HepG2 (cell line): Measurements from ENCODE around the gene ERC1. TPM values are rescaled to one million over a fixed set of nuclear protein-coding genes. Genes with fewer than 3 reads are reported as not detected.

Experiments used
- ATAC-seq: fragments of 200-7000 bp; cut with Tn5 transposase; 3 replicates; pipeline ENCODE4 v1.9.1; 2020; ENCODE audit warnings: mild to moderate bottlenecking, moderate library complexity
- BruUV-seq: library from RNA; stranded (reverse); fragments of 400-500 nt; replicated peaks from 2 replicates; lab custom pipeline; 2021; lab: Mats Ljungman, UMichigan
- CTCF ChIA-PET: fragments of 300-600 bp; formaldehyde crosslinking; extraction: SDS; loops from one replicate; lab custom pipeline; 2021; ENCODE audit warnings: low total read pairs, inconsistent platforms, low intra/inter-chr PET ratio; lab: Yijun Ruan, JAX
- POLR2A ChIA-PET: fragments of 350-600 bp; sonication (Branson Sonifier 250); formaldehyde crosslinking; loops from one replicate; lab custom pipeline; 2020; ENCODE audit warnings: antibody characterized with exemption, inconsistent platforms; lab: Yijun Ruan, JAX
- DNase-seq: peaks from one replicate; pipeline ENCODE4 v3.0.0-alpha.2; 2015; ENCODE audit warnings: low spot score
- FAIRE-seq: peaks from 3 replicates; lab custom pipeline; 2011; peaks lifted over from hg19 to GRCh38; lab: Jason Lieb, UNC
- H2AFZ ChIP-seq: one replicate; pipeline ENCODE4 v1.6.1; 2011; ENCODE audit warnings: low read length, inconsistent platforms
- H3K27ac ChIP-seq: fragments of 300-600 bp; 3 replicates; pipeline ENCODE4 v1.8.0; 2011; ENCODE audit warnings: mixed run types, mild to moderate bottlenecking, mixed read lengths, low read length, inconsistent platforms; ENCODE audit not compliant: insufficient read depth; ENCODE audit errors: extremely low read length
- H3K27me3 ChIP-seq, 2 experiments: fragments of 200-600 bp in 1 of 2; 2 replicates in 1 of 2; 3 replicates in 1 of 2; pipeline versions ENCODE4 v1.6.0 to v1.8.0; 2011; ENCODE audit warnings: low read length in 2 of 2, mild to moderate bottlenecking in 2 of 2, moderate library complexity in 2 of 2, inconsistent platforms in 1 of 2; ENCODE audit not compliant: insufficient read depth in 2 of 2, control insufficient read depth in 1 of 2
- H3K36me3 ChIP-seq, 2 experiments: fragments of 200-600 bp in 1 of 2; replicated peaks in 1 of 2; 2 replicates in 1 of 2; 3 replicates in 1 of 2; pipeline versions ENCODE4 v1.5.1 to v1.8.0; 2011; ENCODE audit warnings: low read length in 2 of 2, inconsistent platforms in 1 of 2; ENCODE audit not compliant: insufficient read depth in 2 of 2, control insufficient read depth in 1 of 2
- H3K4me1 ChIP-seq: 2 replicates; pipeline ENCODE4 v1.5.1; 2012; ENCODE audit warnings: low read length, inconsistent platforms; ENCODE audit not compliant: insufficient read depth
- H3K4me2 ChIP-seq: 2 replicates; pipeline ENCODE4 v1.6.0; 2011; ENCODE audit warnings: low read depth, low read length, inconsistent platforms
- H3K4me3 ChIP-seq, 3 experiments: fragments of 200-600 bp in 1 of 3; sonication (generic), shearing (Covaris generic) in 1 of 3; replicated peaks in 1 of 3; 2 replicates each; pipeline ENCODE4 v1.5.1; 2011 to 2016; ENCODE audit warnings: low read length in 3 of 3, inconsistent platforms in 2 of 3, low read depth in 2 of 3, mild to moderate bottlenecking in 2 of 3, control low read depth in 1 of 3, mixed read lengths in 1 of 3; ENCODE audit not compliant: insufficient read depth in 1 of 3
- H3K79me2 ChIP-seq: one replicate; pipeline ENCODE4 v1.6.1; 2011; ENCODE audit warnings: low read length, inconsistent platforms; ENCODE audit not compliant: insufficient read depth
- H3K9ac ChIP-seq: 2 replicates; pipeline ENCODE4 v1.6.0; 2011; ENCODE audit warnings: mild to moderate bottlenecking, low read depth, low read length, inconsistent platforms; ENCODE audit not compliant: insufficient read depth
- H3K9me3 ChIP-seq: 2 replicates; pipeline ENCODE4 v1.5.1; 2012; ENCODE audit warnings: mild to moderate bottlenecking, low read length
- H4K20me1 ChIP-seq: 2 replicates; pipeline ENCODE4 v1.6.0; 2011; ENCODE audit warnings: inconsistent platforms, mild to moderate bottlenecking, low read length, moderate library complexity; ENCODE audit not compliant: insufficient read depth
- CBX1 ChIP-seq: IDR thresholded peaks from one replicate; pipeline ENCODE4 v1.6.1; 2016; ENCODE audit warnings: antibody characterized with exemption, low read depth
- CSRNP1 ChIP-seq: sonication (generic); formaldehyde crosslinking; IDR thresholded peaks from 2 replicates; pipeline ENCODE4 v1.8.1; 2023; ENCODE audit warnings: mild to moderate bottlenecking, missing genetic modification reagents
- EED ChIP-seq: sonication (generic); formaldehyde crosslinking; IDR thresholded peaks from 2 replicates; pipeline ENCODE4 v1.5.0; 2020; ENCODE audit warnings: mild to moderate bottlenecking, missing genetic modification reagents
- PCBP1 ChIP-seq: fragments of 200-400 bp; formaldehyde crosslinking; IDR thresholded peaks from 2 replicates; pipeline ENCODE4 v1.6.1; 2017; ENCODE audit warnings: mild to moderate bottlenecking, low read depth, low read length, borderline replicate concordance
- SNAI1 ChIP-seq: sonication (generic); formaldehyde crosslinking; IDR thresholded peaks from 2 replicates; pipeline ENCODE4 v1.5.0; 2020; ENCODE audit warnings: mild to moderate bottlenecking, missing genetic modification reagents, borderline replicate concordance
- SRSF1 ChIP-seq: fragments of 200-400 bp; formaldehyde crosslinking; optimal IDR thresholded peaks from 2 replicates; pipeline ENCODE3; 2017; ENCODE audit warnings: mild to moderate bottlenecking, low read depth, low read length, moderate library complexity
- TIGD3 ChIP-seq: sonication (generic); formaldehyde crosslinking; IDR thresholded peaks from 2 replicates; pipeline ENCODE4 v1.5.1; 2020; ENCODE audit warnings: mild to moderate bottlenecking, missing genetic modification reagents, borderline replicate concordance
- YEATS4 ChIP-seq: sonication (generic); formaldehyde crosslinking; IDR thresholded peaks from 2 replicates; pipeline ENCODE4 v1.4.0; 2020; ENCODE audit warnings: missing genetic modification reagents, borderline replicate concordance
- ZFP91 ChIP-seq: sonication (generic); formaldehyde crosslinking; IDR thresholded peaks from 2 replicates; pipeline ENCODE4 v1.9.0; 2022; ENCODE audit warnings: missing genetic modification reagents, mild to moderate bottlenecking, borderline replicate concordance
- ZSCAN5A ChIP-seq: sonication (generic); formaldehyde crosslinking; IDR thresholded peaks from 2 replicates; pipeline ENCODE4 v1.8.0; 2022; ENCODE audit warnings: mild to moderate bottlenecking, missing genetic modification reagents, borderline replicate concordance
- WGBS: methylation state at CpG from one replicate; pipeline ENCODE4 v1.1.6; 2017; ENCODE audit warnings: low lambda C conversion rate; 5-methylcytosine and 5-hydroxymethylcytosine counted together
- in situ Hi-C: cut with HindIII; loops from 2 replicates; pipeline ENCODE4 v1.10.0; 2017; ENCODE audit warnings: low pct_unique_long_range_greater_than_20kb; ENCODE audit not compliant: extremely low pct_ligation_motif_present
- intact Hi-C: fragments of 100-400 bp; cut with micrococcal nuclease; formaldehyde crosslinking; loops from one replicate; pipeline ENCODE4 v1.10.0; 2022; ENCODE audit not compliant: unreplicated experiment
- polyA plus RNA-seq, 8 experiments: library from polyadenylated mRNA; depleted of rRNA in 3 of 8; stranded (reverse) in 7 of 8; unstranded in 1 of 8; fragments of >200 nt; fragmentation: Illumina TruSeq in 4 of 8; extraction: Trizol in 4 of 8; gene quantifications; 2 replicates each; pipeline versions ENCODE4 v1.2.1 to v1.2.3, GENCODE V29; 2011 to 2016; ENCODE audit warnings: low read depth in 4 of 8, missing spikeins in 1 of 8, mixed read lengths in 1 of 8; ENCODE audit not compliant: insufficient read depth in 1 of 8
- total RNA-seq, 5 experiments: library from RNA; depleted of rRNA; stranded (reverse); fragments of >200 nt; fragmentation: Illumina TruSeq; extraction: Trizol; gene quantifications; 2 replicates each; pipeline ENCODE4 v1.2.3, GENCODE V29; 2016; ENCODE audit warnings: low read depth in 1 of 5

Gene ERC1
- total and polyA plus RNA-seq, 2 of the 13 experiments (the other 11 are each of a cell fraction or from before 2014, with no cell fraction given), result 6.1 to 12.4 TPM

GRCh38 chr12:1533602-1534304, 542.7 kb downstream of the ERC1 start:
- Histone ChIP-seq H3K4me2 (peak overlapping the region; percentile 30; the same call in 1 of the 2 replicates), H3K27me3 (peaks cover 13 to 85% of the 10 kb centered on the region in 2 experiments; a peak in 4 of 5 replicates), H3K9ac (no peak overlapping the region), H3K36me3 (no peaks in the 10 kb centered on the region), H2AFZ (no peak overlapping the region), H3K4me1 (peaks cover 20% of the 10 kb centered on the region), H4K20me1 (no peaks in the 10 kb centered on the region), H3K4me3 (peak overlapping the region in 1 of 3 experiments; percentile 27; a peak in 1 of 6 replicates), H3K79me2 (no peaks in the 10 kb centered on the region), H3K9me3 (no peaks in the 10 kb centered on the region), H3K27ac (no peak overlapping the region)
- 3% methylated on average over 14 of the region's 16 CpGs for WGBS
- ATAC-seq (peak; percentile 44), DNase-seq (no peak), FAIRE-seq (no peak)
- CTCF ChIA-PET, result no interaction called here
- POLR2A ChIA-PET, result no interaction called here
- no TSS peak for BruUV-seq
- intact Hi-C loops (no loop called here), in situ Hi-C loops (no loop called here)
- TF ChIP-seq YEATS4 (CRISPR knock-in tag) (no peak), SNAI1 (CRISPR knock-in tag) (no peak), ZFP91 (peak; percentile 39; the same call in 1 of the 2 replicates)

- DNase-seq (no peak), ATAC-seq (no peak), FAIRE-seq (no peak)
- ChIA-PET POLR2A (no interaction called here), CTCF (no interaction called here)
- Histone ChIP-seq H2AFZ (no peak overlapping the region), H3K79me2 (no peaks in the 10 kb centered on the region), H3K36me3 (no peaks in the 10 kb centered on the region), H3K4me2 (no peak overlapping the region), H3K4me3 (no peak overlapping the region), H4K20me1 (no peaks in the 10 kb centered on the region), H3K9me3 (no peaks in the 10 kb centered on the region), H3K9ac (no peak overlapping the region), H3K27ac (no peak overlapping the region), H3K27me3 (peaks cover 13 to 83% of the 10 kb centered on the region in 2 experiments; a peak in 4 of 5 replicates), H3K4me1 (peaks cover 20% of the 10 kb centered on the region)
- intact Hi-C loops, result no loop called here
- no CpG with 5 or more reads among the region's 3 CpGs for WGBS
- BruUV-seq, result no TSS peak
- in situ Hi-C loops, result no loop called here
- no peak for TF ChIP-seq PCBP1
- TF ChIP-seq CSRNP1 (CRISPR knock-in tag), result no peak
- TF ChIP-seq TIGD3, result no peak
- no peak for TF ChIP-seq EED (CRISPR knock-in tag)
- no peak for TF ChIP-seq CBX1
- TF ChIP-seq ZSCAN5A (CRISPR knock-in tag), result no peak
- no peak for TF ChIP-seq SRSF1
Observed at GRCh38 chr12:1534748-1535147, 543.7 kb downstream of the ERC1 start.
